HG03457 (cell line): ENCODE measurements around the gene GLI2.

Experiments used
- ATAC-seq: cut with Tn5 transposase; IDR thresholded peaks from one replicate; pipeline ENCODE4 v1.9.1; 2021; ENCODE audit warnings: moderate number of reproducible peaks; ENCODE audit not compliant: unreplicated experiment

Gene GLI2

GRCh38 chr2:120735746-120736170, at the start of gene GLI2:
TSS of gene GLI2 (plus strand) at chr2:120735868. CDS start at chr2:120797321, 61,453 bp downstream.
- no peak for ATAC-seq

GRCh38 chr2:120685974-120686297, 49.7 kb upstream of the GLI2 start:
- ATAC-seq, result no peak

GRCh38 chr2:120686511-120687168, 49.0 kb upstream of the GLI2 start:
- no peak for ATAC-seq

GRCh38 chr2:120687210-120687609, 48.5 kb upstream of the GLI2 start:
- ATAC-seq, result no peak

GRCh38 chr2:120690521-120690920, 45.1 kb upstream of the GLI2 start:
- ATAC-seq, result no peak

GRCh38 chr2:120691410-120691809, 44.3 kb upstream of the GLI2 start:
- ATAC-seq, result no peak

GRCh38 chr2:120692691-120693090, 43.0 kb upstream of the GLI2 start:
- ATAC-seq, result no peak

- no peak for ATAC-seq
Measured at GRCh38 chr2:120693121-120693520, 42.5 kb upstream of the GLI2 start.

GRCh38 chr2:120694034-120694433, 41.6 kb upstream of the GLI2 start:
- no peak for ATAC-seq

- no peak for ATAC-seq
Measured at GRCh38 chr2:120697471-120697870, 38.2 kb upstream of the GLI2 start.

- no peak for ATAC-seq
Measured at GRCh38 chr2:120699292-120699691, 36.4 kb upstream of the GLI2 start.

GRCh38 chr2:120700659-120701058, 35.0 kb upstream of the GLI2 start:
- ATAC-seq, result no peak

GRCh38 chr2:120701096-120701495, 34.6 kb upstream of the GLI2 start:
- no peak for ATAC-seq

GRCh38 chr2:120701499-120701898, 34.2 kb upstream of the GLI2 start:
- ATAC-seq, result no peak

- no peak for ATAC-seq
Measured at GRCh38 chr2:120702061-120702460, 33.6 kb upstream of the GLI2 start.

GRCh38 chr2:120702801-120703200, 32.9 kb upstream of the GLI2 start:
- no peak for ATAC-seq

- no peak for ATAC-seq
Measured at GRCh38 chr2:120703330-120703994, 32.2 kb upstream of the GLI2 start.

- ATAC-seq, result no peak
Measured at GRCh38 chr2:120704696-120705095, 31.0 kb upstream of the GLI2 start.

- ATAC-seq, result no peak
Measured at GRCh38 chr2:120707816-120708215, 27.9 kb upstream of the GLI2 start.

- no peak for ATAC-seq
Measured at GRCh38 chr2:120708944-120709607, 26.6 kb upstream of the GLI2 start.

- no peak for ATAC-seq
Measured at GRCh38 chr2:120709608-120710041, 26.0 kb upstream of the GLI2 start.

GRCh38 chr2:120710256-120710655, 25.4 kb upstream of the GLI2 start:
- ATAC-seq, result no peak
